ENCODE measurements around the gene HPSE. TPM values are rescaled to one million over a fixed set of nuclear protein-coding genes. Genes with fewer than 3 reads are reported as not detected.

Gene HPSE
- total RNA-seq, 1 donor from 2014 or later = 0.90 TPM

DNA sequence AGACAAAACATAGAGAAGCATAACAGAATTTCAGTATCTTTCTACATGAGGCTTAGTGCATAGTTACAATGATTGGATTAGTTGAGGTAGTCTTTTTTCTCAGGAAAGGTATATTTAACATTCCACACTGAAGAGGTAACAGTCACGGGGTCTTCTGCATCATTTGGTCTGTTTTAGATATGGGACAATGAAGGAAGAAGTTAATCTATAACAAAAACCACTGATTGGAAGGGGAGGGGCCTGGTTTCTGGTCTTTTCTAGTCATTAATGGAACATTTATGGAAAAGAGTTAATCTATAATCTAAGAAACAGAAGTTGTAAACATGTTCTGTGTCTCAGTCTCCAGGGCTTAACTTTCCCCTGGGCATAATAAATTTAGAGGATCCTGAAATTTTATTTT lies 37.3 kb upstream of the HPSE start:
- TF ChIP-seq, protein P1, sequence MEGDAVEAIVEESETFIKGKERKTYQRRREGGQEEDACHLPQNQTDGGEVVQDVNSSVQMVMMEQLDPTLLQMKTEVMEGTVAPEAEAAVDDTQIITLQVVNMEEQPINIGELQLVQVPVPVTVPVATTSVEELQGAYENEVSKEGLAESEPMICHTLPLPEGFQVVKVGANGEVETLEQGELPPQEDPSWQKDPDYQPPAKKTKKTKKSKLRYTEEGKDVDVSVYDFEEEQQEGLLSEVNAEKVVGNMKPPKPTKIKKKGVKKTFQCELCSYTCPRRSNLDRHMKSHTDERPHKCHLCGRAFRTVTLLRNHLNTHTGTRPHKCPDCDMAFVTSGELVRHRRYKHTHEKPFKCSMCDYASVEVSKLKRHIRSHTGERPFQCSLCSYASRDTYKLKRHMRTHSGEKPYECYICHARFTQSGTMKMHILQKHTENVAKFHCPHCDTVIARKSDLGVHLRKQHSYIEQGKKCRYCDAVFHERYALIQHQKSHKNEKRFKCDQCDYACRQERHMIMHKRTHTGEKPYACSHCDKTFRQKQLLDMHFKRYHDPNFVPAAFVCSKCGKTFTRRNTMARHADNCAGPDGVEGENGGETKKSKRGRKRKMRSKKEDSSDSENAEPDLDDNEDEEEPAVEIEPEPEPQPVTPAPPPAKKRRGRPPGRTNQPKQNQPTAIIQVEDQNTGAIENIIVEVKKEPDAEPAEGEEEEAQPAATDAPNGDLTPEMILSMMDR (IDR thresholded peaks at IDR 0.05) = no peak

GRCh38 chr4:83371235-83371634 lies 36.6 kb upstream of the HPSE start:
- H3K27me3 Mint-ChIP-seq (ENCODE audit: low read depth) = peaks cover 9% of the 10 kb centered on the region
- H3K4me1 Mint-ChIP-seq (ENCODE audit: low read depth) = no peaks in the 10 kb centered on the region
- no peak for DNase-seq (ENCODE audit: low spot score)
- no peak overlapping the region for H3K27ac Mint-ChIP-seq (ENCODE audit: unreplicated experiment)
- TF ChIP-seq, protein P1 (IDR thresholded peaks at IDR 0.05) = no peak
- H3K4me3 Mint-ChIP-seq (ENCODE audit: unreplicated experiment) = no peak overlapping the region
- no peaks in the 10 kb centered on the region for H3K36me3 Mint-ChIP-seq (ENCODE audit: low read depth)
- H3K9me3 Mint-ChIP-seq (ENCODE audit: low read depth) = no peaks in the 10 kb centered on the region

More for the DNA sequence above, 37.3 kb upstream of the HPSE start:
- H3K27me3 Mint-ChIP-seq (ENCODE audit: low read depth) = peaks cover 4% of the 10 kb centered on the region
- no peaks in the 10 kb centered on the region for H3K36me3 Mint-ChIP-seq (ENCODE audit: low read depth)
- H3K27ac Mint-ChIP-seq (ENCODE audit: unreplicated experiment) = no peak overlapping the region
- no peak for DNase-seq (ENCODE audit: low spot score)
- H3K4me1 Mint-ChIP-seq (ENCODE audit: low read depth) = peaks cover 1% of the 10 kb centered on the region
- no peak overlapping the region for H3K4me3 Mint-ChIP-seq (ENCODE audit: unreplicated experiment)
- H3K9me3 Mint-ChIP-seq (ENCODE audit: low read depth) = no peaks in the 10 kb centered on the region

DNA sequence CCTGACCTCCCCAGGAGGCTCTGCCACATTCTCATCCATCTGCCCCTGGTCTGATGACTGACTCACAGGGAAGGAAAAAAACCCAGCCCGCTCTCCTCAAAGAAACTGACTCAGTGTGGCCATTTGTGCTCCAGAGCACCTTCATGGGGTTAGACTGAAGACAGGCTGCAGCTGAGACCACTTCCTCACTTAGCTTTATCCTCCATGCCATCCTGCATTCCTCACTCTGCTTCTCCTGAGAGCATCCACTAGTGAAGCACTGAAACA lies 35.9 kb upstream of the HPSE start:
- Mint-ChIP-seq H3K27me3 (ENCODE audit: low read depth) (peaks cover 9% of the 10 kb centered on the region), H3K4me1 (ENCODE audit: low read depth) (no peaks in the 10 kb centered on the region), H3K9me3 (ENCODE audit: low read depth) (no peaks in the 10 kb centered on the region), H3K4me3 (ENCODE audit: unreplicated experiment) (no peak overlapping the region), H3K36me3 (ENCODE audit: low read depth) (no peaks in the 10 kb centered on the region), H3K27ac (ENCODE audit: unreplicated experiment) (no peak overlapping the region)
- DNase-seq (ENCODE audit: low spot score) = no peak
- TF ChIP-seq, protein P1 (IDR thresholded peaks at IDR 0.05) = no peak

DNA sequence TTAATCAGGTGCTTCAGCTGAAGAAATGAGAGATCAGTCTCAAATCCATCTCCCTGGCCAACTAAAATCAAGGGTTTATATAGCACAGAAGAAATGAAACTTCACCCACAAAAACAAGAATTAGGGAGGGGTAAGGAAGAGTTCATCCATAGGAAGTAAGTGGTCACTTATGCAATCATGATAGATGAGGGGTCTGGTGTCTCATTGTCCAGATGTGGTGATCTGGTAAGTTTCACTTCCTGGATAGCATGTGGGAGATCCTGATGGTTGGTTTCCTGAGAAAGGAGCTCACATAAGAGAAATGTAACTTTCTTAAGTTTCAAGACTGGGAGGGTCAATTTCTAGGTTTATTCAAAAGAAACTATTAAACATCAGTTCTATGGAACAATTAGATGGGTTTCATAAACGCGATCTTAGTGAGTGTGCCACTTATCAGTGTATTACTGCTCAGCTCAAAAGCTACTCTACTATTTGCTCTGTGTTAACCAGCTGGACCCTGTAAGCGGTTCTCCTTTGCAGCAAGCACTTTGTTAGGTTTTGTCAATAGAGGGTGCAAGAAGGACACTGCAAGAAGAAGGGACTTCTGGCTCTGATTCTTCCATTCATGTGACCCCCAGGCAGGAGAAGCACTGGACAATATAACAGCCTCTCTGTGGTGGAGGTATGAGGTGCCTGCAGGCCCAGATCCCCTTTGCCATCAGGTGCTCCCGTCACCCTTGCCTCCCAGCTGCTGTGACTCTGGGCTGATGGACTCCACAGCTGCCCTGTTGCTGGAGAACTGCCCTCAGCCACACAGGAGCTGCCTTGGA lies 35.4 kb upstream of the HPSE start:
- H3K4me1 Mint-ChIP-seq (ENCODE audit: low read depth) = no peaks in the 10 kb centered on the region
- H3K27ac Mint-ChIP-seq (ENCODE audit: unreplicated experiment) = no peak overlapping the region
- H3K9me3 Mint-ChIP-seq (ENCODE audit: low read depth) = no peaks in the 10 kb centered on the region

GRCh38 chr4:83364312-83364711 lies 29.7 kb upstream of the HPSE start:
- Mint-ChIP-seq H3K4me3 (ENCODE audit: unreplicated experiment) (no peak overlapping the region), H3K4me1 (ENCODE audit: low read depth) (no peaks in the 10 kb centered on the region), H3K27me3 (ENCODE audit: low read depth) (peaks cover 9% of the 10 kb centered on the region), H3K9me3 (ENCODE audit: low read depth) (no peaks in the 10 kb centered on the region), H3K27ac (ENCODE audit: unreplicated experiment) (no peak overlapping the region), H3K36me3 (ENCODE audit: low read depth) (no peaks in the 10 kb centered on the region)
- TF ChIP-seq, protein P1 (IDR thresholded peaks at IDR 0.05) = no peak
- DNase-seq (ENCODE audit: low spot score) = no peak

More for the DNA sequence above, 35.4 kb upstream of the HPSE start:
- no peaks in the 10 kb centered on the region for H3K36me3 Mint-ChIP-seq (ENCODE audit: low read depth)
- H3K27me3 Mint-ChIP-seq (ENCODE audit: low read depth) = peaks cover 11% of the 10 kb centered on the region
- H3K4me3 Mint-ChIP-seq (ENCODE audit: unreplicated experiment) = no peak overlapping the region
- DNase-seq (ENCODE audit: low spot score) = no peak
- TF ChIP-seq, protein P1 (IDR thresholded peaks at IDR 0.05) = no peak
